HFF-Myc (cell line): ENCODE measurements around the gene POLR2F.

ENCODE experiments used
- DNase-seq: peaks from one replicate; pipeline ENCODE4 v3.0.0-alpha.2; 2011; ENCODE audit warnings: low read depth; ENCODE audit errors: extremely low read depth
- H3K4me3 ChIP-seq: replicated peaks from 2 replicates; pipeline ENCODE4 v1.5.1; 2011; ENCODE audit warnings: low read depth, mild to moderate bottlenecking, control low read depth, low read length
- CTCF ChIP-seq: IDR thresholded peaks from 2 replicates; pipeline ENCODE4 v1.5.1; 2012; ENCODE audit warnings: mild to moderate bottlenecking, low read depth, low read length, control low read depth; ENCODE audit errors: missing control alignments

POLR2F gene

DNA sequence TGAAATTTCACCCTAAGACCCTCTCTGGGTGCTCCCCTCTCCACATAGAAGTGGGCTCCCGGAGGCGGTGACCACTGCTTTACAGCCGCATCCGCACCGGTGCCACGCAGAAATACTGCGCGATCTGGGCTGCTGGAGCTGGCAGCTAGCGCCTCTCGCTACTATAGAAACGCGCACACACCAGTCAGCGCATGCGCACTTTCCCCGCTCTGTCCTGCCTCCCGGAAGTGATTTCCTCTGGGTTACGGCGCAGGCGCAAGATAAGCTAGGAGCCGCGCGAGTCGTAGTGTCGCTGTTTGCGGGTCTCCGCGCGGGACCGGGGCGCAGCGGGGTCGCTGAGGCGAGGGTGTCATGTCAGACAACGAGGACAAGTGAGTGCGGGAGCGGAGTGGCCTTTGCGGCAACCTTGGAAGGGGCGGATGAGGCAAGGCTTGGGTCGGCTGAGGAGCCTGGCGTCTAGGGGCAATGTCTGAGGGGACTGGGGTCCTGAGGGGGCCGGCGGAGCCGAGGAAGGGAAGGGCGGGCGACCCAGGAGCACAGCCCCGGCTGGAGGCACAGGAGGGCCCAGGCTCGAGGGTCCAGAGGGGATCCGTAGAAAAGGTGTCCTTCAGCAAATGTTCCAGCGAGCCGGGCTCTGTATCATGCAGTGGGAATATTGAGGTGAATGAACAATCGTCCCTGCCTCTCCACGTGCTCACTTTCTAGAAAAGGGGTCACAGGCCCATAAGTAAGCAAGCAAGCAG is at the start of gene POLR2F, which contains the start of gene C22orf23:
Gene POLR2F (plus strand): TSS at position 263 of the 743 bp plus-strand sequence. CDS start 89 bp downstream, at position 352.
Gene C22orf23 (minus strand): TSS at position 165 of the 743 bp plus-strand sequence. CDS start 452 bp downstream, outside the sequence.
- no peak for TF ChIP-seq CTCF
- DNase-seq = peak; percentile 91
- H3K4me3 ChIP-seq = peak within 1 kb of the TSS; percentile 89

GRCh38 chr22:37904572-37905533 is 48.6 kb upstream of the POLR2F start:
- peak; percentile 85 for DNase-seq
- H3K4me3 ChIP-seq = peak overlapping the region; percentile 41
- TF ChIP-seq CTCF = no peak

GRCh38 chr22:37905534-37906363 is 47.8 kb upstream of the POLR2F start, which contains the start of gene MICALL1:
TSS of gene MICALL1 (plus strand) at chr22:37906297. CDS start at chr22:37906423, 126 bp downstream.
- DNase-seq = no peak
- no peak for TF ChIP-seq CTCF
- H3K4me3 ChIP-seq = peak within 1 kb of the TSS; percentile 82

DNA sequence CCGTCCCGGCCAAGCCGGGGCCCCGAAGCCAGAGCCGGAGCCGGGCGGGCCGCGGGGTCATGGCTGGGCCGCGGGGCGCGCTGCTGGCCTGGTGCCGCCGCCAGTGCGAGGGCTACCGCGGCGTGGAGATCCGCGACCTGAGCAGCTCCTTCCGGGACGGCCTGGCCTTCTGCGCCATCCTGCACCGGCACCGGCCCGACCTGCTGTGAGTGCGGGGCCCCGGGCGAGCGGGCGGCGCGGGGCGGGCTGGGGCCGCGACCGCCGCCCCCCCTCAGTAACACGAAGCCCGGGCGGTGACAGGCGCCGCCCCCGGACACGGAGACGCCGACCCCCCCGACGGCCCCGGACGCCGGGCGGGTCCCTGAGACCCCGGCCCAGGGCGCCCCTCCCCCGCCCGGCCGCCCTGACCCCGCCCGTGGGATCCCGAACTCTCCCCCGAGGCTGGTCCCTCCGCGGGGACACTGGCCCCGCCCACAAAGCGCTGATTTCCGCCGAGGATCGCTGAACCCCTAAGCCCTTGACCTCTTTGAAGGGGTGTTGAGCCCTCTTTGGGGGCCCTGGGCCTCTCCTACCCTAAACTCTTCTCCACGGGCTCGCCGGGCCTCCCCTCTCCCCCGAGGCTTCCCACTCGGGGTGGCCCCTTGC is 47.0 kb upstream of the POLR2F start:
- TF ChIP-seq CTCF = no peak
- DNase-seq = no peak
- H3K4me3 ChIP-seq = peak overlapping the region; percentile 82

DNA sequence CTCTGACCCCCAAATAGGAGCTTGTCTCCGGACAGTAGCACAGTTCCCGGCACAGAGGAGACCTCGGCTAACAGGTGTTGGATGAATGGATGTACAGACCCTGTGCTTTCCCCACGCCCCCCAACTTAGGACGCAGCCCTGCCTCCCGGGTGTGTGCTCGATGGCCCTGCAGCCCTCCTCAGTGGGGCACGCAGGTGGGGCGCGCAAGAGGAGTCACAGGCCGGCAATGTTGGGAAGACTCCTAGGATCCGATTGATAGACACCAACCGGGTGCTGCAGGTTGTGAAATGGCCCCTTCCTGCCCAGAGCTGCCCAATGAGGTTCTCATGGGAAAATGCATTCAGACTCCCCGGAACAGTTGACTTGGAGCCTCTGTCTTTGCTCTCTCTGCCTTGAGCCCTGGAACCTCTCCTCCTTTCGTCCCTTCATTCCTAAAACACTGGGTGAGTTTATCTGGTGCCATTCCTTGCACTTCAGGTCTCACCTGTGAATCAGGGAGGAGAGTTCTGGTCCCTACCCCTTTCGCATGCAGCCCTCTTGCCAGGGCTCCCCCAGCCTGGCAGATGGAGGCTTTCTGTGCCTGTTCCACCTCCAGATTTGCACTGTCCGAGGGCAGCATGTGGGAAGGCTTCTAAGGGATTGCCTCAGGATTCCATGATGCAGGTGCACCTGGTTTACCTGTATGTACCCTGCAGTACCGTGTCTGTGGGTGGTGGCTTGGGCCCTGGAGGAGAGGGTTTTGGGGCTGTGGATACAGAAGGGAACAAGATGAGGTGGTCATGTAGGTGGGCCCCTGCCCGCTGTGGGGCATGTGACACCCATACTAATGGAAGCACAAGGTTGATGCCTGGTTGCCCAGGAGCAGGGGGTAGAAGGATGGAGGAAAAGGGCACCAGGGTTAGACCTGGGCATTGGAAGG is 46.2 kb upstream of the POLR2F start:
- no peak for DNase-seq
- no peak for TF ChIP-seq CTCF
- peak overlapping the region; percentile 82 for H3K4me3 ChIP-seq
